ENCODE measurements around the gene PTPRN2. TPM values are rescaled to one million over a fixed set of nuclear protein-coding genes. Genes with fewer than 3 reads are reported as not detected.
A peak's percentile ranks its signal among the peaks of the same experiment; 100 is the strongest.
"Not testable (repeated sequence)": the region's sequence is repeated elsewhere in the genome, so short reads cannot be mapped to it uniquely, and the experiment has no call there.

Gene PTPRN2
- total and polyA plus RNA-seq, 2 of the 13 experiments (the other 11 are each of a cell fraction or from before 2014, with no cell fraction given), result 2.5 to 24.2 TPM

DNA sequence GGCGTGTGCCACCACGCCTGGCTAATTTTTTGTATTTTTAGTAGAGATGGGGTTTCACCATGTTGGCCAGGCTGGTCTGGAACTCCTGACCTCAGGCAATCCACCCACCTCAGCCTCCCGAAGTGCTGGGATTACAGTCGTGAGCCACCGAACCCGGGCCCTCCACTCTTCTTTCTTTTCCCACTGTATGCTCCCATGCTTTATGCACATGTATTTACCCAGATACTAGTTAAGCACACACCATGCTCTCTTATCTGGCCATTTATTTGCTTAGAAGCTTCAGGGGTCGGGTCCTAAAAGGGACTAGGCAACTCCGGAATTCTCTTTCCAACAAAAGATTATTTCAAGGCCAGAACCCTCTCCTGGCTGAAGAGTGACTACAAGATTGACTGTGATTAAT, 38.7 kb upstream of the PTPRN2 start (continued):
- TF ChIP-seq, protein P1, sequence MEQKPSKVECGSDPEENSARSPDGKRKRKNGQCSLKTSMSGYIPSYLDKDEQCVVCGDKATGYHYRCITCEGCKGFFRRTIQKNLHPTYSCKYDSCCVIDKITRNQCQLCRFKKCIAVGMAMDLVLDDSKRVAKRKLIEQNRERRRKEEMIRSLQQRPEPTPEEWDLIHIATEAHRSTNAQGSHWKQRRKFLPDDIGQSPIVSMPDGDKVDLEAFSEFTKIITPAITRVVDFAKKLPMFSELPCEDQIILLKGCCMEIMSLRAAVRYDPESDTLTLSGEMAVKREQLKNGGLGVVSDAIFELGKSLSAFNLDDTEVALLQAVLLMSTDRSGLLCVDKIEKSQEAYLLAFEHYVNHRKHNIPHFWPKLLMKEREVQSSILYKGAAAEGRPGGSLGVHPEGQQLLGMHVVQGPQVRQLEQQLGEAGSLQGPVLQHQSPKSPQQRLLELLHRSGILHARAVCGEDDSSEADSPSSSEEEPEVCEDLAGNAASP (CRISPR knock-in tag; IDR thresholded peaks at IDR 0.05; ENCODE audit: borderline replicate concordance), result 0 out of 2 replicates have a peak, but pooled peaks have one; percentile 10
- TF ChIP-seq MED1 (CRISPR knock-in tag; IDR thresholded peaks at IDR 0.05) (peak; percentile 32; the same call in 1 of the 2 replicates), CREM (IDR thresholded peaks at IDR 0.05) (0 out of 2 replicates have a peak, but pooled peaks have one; percentile 24), GFI1 (CRISPR knock-in tag; IDR thresholded peaks at IDR 0.05; ENCODE audit: borderline replicate concordance) (peak; percentile 61; the same call in 1 of the 2 replicates), GATA4 (IDR thresholded peaks at IDR 0.05; ENCODE audit: borderline replicate concordance, low read depth) (peak; percentile 70; the same call in 1 of the 2 replicates), MIXL1 (CRISPR knock-in tag; IDR thresholded peaks at IDR 0.05) (0 out of 2 replicates have a peak, but pooled peaks have one; percentile 17), ZSCAN9 (CRISPR knock-in tag; IDR thresholded peaks at IDR 0.05; ENCODE audit: borderline replicate concordance) (0 out of 2 replicates have a peak, but pooled peaks have one; percentile 24), MIER3 (CRISPR knock-in tag; IDR thresholded peaks at IDR 0.05; ENCODE audit: borderline replicate concordance) (peak; percentile 22; the same call in 1 of the 2 replicates), FOXO1 (CRISPR knock-in tag; IDR thresholded peaks at IDR 0.05) (0 out of 2 replicates have a peak, but pooled peaks have one; percentile 38), ZNF331 (CRISPR knock-in tag; IDR thresholded peaks at IDR 0.05) (0 out of 2 replicates have a peak, but pooled peaks have one; percentile 25), ZNF644 (CRISPR knock-in tag; IDR thresholded peaks at IDR 0.05; ENCODE audit: low read depth) (0 out of 2 replicates have a peak, but pooled peaks have one; percentile 15), ZSCAN29 (CRISPR knock-in tag; conservative IDR thresholded peaks at IDR 0.05) (0 out of 2 replicates have a peak, but pooled peaks have one; percentile 30), THAP11 (CRISPR knock-in tag; IDR thresholded peaks at IDR 0.05) (0 out of 2 replicates have a peak, but pooled peaks have one; percentile 26), NFIC (IDR thresholded peaks at IDR 0.05; ENCODE audit: low read length) (peak; percentile 49; the same call in 1 of the 2 replicates), HDAC2 (CRISPR knock-in tag; IDR thresholded peaks at IDR 0.05) (peak; percentile 54; the same call in 1 of the 2 replicates), GATAD2A (CRISPR knock-in tag; IDR thresholded peaks at IDR 0.05) (peak; percentile 70), ZNF430 (CRISPR knock-in tag; IDR thresholded peaks at IDR 0.05) (0 out of 2 replicates have a peak, but pooled peaks have one; percentile 22), MEIS2 (CRISPR knock-in tag; IDR thresholded peaks at IDR 0.05) (0 out of 2 replicates have a peak, but pooled peaks have one; percentile 34), ETV5 (CRISPR knock-in tag; IDR thresholded peaks at IDR 0.05; ENCODE audit: borderline replicate concordance) (peak; percentile 28; the same call in 1 of the 2 replicates)
- not testable (repeated sequence) for TF ChIP-seq CREM (CRISPR knock-in tag; IDR thresholded peaks at IDR 0.05)
- TF ChIP-seq, protein P2, sequence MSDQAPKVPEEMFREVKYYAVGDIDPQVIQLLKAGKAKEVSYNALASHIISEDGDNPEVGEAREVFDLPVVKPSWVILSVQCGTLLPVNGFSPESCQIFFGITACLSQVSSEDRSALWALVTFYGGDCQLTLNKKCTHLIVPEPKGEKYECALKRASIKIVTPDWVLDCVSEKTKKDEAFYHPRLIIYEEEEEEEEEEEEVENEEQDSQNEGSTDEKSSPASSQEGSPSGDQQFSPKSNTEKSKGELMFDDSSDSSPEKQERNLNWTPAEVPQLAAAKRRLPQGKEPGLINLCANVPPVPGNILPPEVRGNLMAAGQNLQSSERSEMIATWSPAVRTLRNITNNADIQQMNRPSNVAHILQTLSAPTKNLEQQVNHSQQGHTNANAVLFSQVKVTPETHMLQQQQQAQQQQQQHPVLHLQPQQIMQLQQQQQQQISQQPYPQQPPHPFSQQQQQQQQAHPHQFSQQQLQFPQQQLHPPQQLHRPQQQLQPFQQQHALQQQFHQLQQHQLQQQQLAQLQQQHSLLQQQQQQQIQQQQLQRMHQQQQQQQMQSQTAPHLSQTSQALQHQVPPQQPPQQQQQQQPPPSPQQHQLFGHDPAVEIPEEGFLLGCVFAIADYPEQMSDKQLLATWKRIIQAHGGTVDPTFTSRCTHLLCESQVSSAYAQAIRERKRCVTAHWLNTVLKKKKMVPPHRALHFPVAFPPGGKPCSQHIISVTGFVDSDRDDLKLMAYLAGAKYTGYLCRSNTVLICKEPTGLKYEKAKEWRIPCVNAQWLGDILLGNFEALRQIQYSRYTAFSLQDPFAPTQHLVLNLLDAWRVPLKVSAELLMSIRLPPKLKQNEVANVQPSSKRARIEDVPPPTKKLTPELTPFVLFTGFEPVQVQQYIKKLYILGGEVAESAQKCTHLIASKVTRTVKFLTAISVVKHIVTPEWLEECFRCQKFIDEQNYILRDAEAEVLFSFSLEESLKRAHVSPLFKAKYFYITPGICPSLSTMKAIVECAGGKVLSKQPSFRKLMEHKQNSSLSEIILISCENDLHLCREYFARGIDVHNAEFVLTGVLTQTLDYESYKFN (CRISPR knock-in tag; conservative IDR thresholded peaks at IDR 0.05), result peak; percentile 81
- TF ChIP-seq, protein P3, sequence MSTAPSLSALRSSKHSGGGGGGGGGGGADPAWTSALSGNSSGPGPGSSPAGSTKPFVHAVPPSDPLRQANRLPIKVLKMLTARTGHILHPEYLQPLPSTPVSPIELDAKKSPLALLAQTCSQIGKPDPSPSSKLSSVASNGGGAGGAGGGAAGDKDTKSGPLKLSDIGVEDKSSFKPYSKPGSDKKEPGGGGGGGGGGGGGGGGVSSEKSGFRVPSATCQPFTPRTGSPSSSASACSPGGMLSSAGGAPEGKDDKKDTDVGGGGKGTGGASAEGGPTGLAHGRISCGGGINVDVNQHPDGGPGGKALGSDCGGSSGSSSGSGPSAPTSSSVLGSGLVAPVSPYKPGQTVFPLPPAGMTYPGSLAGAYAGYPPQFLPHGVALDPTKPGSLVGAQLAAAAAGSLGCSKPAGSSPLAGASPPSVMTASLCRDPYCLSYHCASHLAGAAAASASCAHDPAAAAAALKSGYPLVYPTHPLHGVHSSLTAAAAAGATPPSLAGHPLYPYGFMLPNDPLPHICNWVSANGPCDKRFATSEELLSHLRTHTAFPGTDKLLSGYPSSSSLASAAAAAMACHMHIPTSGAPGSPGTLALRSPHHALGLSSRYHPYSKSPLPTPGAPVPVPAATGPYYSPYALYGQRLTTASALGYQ (CRISPR knock-in tag; IDR thresholded peaks at IDR 0.05), result peak; percentile 60; the same call in 1 of the 2 replicates
- TF ChIP-seq, protein P4, sequence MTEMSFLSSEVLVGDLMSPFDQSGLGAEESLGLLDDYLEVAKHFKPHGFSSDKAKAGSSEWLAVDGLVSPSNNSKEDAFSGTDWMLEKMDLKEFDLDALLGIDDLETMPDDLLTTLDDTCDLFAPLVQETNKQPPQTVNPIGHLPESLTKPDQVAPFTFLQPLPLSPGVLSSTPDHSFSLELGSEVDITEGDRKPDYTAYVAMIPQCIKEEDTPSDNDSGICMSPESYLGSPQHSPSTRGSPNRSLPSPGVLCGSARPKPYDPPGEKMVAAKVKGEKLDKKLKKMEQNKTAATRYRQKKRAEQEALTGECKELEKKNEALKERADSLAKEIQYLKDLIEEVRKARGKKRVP (CRISPR knock-in tag; IDR thresholded peaks at IDR 0.05), result 0 out of 4 replicates have a peak, but pooled peaks of 1 of the 2 experiments have one; percentile 22
- TF ChIP-seq, protein P5, sequence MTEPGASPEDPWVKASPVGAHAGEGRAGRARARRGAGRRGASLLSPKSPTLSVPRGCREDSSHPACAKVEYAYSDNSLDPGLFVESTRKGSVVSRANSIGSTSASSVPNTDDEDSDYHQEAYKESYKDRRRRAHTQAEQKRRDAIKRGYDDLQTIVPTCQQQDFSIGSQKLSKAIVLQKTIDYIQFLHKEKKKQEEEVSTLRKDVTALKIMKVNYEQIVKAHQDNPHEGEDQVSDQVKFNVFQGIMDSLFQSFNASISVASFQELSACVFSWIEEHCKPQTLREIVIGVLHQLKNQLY (CRISPR knock-in tag; IDR thresholded peaks at IDR 0.05), result peak; percentile 96
